Measurements from ENCODE around the gene RBM8A.

RBM8A gene

DNA sequence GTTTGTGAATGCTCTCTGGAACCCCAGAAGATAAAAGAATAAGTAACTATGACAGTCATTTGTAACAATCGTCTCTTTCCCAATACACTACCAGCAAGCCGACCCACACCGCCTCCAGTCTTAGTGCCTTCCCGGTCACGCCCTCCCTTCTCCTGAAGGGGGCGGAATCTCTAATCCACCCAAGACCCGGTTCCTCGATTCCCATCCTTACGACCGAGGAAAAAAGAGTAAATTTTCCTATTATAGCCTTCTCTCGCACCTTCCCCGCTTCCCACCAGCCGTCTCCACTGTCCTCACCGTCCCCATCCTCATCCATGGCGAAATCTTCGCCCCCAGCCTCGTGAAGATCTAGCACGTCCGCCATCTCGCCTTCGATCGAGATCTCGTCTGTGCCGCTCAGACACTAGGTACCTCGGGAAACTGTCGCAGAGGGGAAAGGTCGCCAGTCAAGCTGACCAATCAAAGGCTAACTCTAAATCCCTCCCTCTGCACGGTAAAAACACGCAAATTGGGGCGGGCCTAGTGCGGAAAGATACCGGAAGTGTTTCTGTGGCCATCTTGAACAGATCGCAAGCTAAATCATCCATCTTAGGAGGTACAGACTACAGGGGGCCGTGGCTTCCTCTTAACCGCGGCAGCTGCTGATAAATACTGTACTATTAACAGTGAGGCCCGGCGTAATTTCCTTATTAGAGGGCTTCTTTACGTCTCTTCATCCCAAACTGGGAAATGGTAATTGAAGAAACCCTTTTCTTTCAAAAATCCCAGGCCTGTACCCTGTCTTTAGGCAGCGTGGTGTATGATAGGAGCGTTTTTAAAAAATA, at the start of gene RBM8A:
Gene RBM8A (minus strand): TSS at position 422 of the 824 bp plus-strand sequence. CDS start 58 bp downstream, at position 364.
- Histone ChIP-seq H3K27ac (ENCODE audit: low read length) (peak within 1 kb of the TSS; percentile 99), H3K4me1 (ENCODE audit: control insufficient read depth, low read depth, low read length) (no peaks in the 10 kb centered on the region), H3K36me3 (ENCODE audit: control insufficient read depth, low read depth, low read length) (peaks cover 21% of the 10 kb centered on the region), H3K9ac (ENCODE audit: low read length) (peak within 1 kb of the TSS; percentile 99), H3K27me3 (ENCODE audit: control insufficient read depth, insufficient read depth, low read length) (no peaks in the 10 kb centered on the region), H3K4me3 (ENCODE audit: low read length) (peak within 1 kb of the TSS; percentile 94), H3K9me3 (ENCODE audit: control insufficient read depth, low read depth, low read length) (no peaks in the 10 kb centered on the region)

DNA sequence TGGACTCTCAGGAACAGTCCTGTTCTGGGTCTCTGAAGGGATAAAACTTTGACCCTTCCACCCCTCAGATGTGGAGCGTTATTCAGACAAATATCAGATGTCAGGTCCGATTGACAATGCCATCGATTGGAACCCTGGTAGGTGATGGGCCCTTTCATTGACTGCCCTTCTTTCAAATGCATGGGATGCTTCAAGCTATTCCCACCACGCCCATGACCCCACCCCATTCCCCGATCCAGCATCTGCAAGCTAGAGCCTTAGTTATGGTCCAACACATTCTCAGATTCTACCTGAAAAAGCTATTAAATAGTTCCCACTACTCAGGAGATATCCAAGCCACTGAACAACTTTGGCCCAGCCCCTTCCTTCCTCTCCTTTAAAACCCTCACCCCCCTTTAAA, 49.7 kb upstream of the RBM8A start:
- no peaks in the 10 kb centered on the region for H3K9me3 ChIP-seq (ENCODE audit: control insufficient read depth, low read depth, low read length)
- peaks cover 21% of the 10 kb centered on the region for H3K4me1 ChIP-seq (ENCODE audit: control insufficient read depth, low read depth, low read length)
- no peak overlapping the region for H3K9ac ChIP-seq (ENCODE audit: low read length)
- no peak overlapping the region for H3K27ac ChIP-seq (ENCODE audit: low read length)
- no peaks in the 10 kb centered on the region for H3K27me3 ChIP-seq (ENCODE audit: control insufficient read depth, insufficient read depth, low read length)
- H3K36me3 ChIP-seq (ENCODE audit: control insufficient read depth, low read depth, low read length), result no peaks in the 10 kb centered on the region
- no peak overlapping the region for H3K4me3 ChIP-seq (ENCODE audit: low read length)

DNA sequence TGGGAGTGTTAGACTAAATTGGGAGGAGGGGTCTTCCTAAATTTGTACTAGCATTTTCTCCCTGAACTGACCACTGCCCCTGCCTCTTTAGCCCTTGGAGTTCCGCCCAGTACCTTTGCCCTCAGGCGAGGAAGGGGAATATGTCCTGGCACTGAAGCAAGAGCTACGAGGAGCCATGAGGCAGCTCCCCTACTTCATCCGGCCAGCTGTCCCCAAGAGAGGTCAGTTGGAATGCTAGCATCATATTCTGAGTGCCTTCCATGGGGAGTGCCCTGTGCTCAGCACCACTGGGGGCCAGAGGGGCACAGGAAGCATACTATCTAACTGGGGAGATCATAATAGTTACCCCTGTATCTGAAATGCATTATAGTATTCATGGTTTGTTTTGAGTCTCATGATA, 47.9 kb upstream of the RBM8A start:
- Histone ChIP-seq H3K9me3 (ENCODE audit: control insufficient read depth, low read depth, low read length) (no peaks in the 10 kb centered on the region), H3K4me3 (ENCODE audit: low read length) (no peak overlapping the region), H3K9ac (ENCODE audit: low read length) (no peak overlapping the region), H3K4me1 (ENCODE audit: control insufficient read depth, low read depth, low read length) (peaks cover 21% of the 10 kb centered on the region), H3K27me3 (ENCODE audit: control insufficient read depth, insufficient read depth, low read length) (no peaks in the 10 kb centered on the region), H3K36me3 (ENCODE audit: control insufficient read depth, low read depth, low read length) (no peaks in the 10 kb centered on the region), H3K27ac (ENCODE audit: low read length) (no peak overlapping the region)

DNA sequence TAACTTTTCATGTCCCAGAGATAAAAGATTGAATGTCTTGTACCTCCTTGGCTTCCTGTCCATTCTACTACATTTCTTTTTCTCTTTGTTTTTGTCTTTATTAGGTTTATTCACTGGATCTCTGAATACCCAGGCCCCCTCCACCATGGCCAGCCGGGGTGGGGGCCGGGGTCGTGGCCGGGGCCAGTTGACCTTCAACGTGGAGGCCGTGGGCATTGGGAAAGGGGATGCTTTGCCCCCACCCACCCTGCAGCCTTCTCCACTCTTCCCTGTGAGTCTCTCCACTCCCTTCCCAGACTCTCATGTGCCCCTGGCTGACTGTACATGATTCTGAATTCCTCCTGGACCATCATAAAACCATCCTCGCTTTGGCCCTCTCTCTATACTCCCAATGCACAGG, 47.4 kb upstream of the RBM8A start:
- H3K27ac ChIP-seq (ENCODE audit: low read length), result no peak overlapping the region
- H3K9ac ChIP-seq (ENCODE audit: low read length), result no peak overlapping the region
- H3K4me1 ChIP-seq (ENCODE audit: control insufficient read depth, low read depth, low read length), result peaks cover 21% of the 10 kb centered on the region
- no peak overlapping the region for H3K4me3 ChIP-seq (ENCODE audit: low read length)
- no peaks in the 10 kb centered on the region for H3K9me3 ChIP-seq (ENCODE audit: control insufficient read depth, low read depth, low read length)
- no peaks in the 10 kb centered on the region for H3K27me3 ChIP-seq (ENCODE audit: control insufficient read depth, insufficient read depth, low read length)
- H3K36me3 ChIP-seq (ENCODE audit: control insufficient read depth, low read depth, low read length), result no peaks in the 10 kb centered on the region

DNA sequence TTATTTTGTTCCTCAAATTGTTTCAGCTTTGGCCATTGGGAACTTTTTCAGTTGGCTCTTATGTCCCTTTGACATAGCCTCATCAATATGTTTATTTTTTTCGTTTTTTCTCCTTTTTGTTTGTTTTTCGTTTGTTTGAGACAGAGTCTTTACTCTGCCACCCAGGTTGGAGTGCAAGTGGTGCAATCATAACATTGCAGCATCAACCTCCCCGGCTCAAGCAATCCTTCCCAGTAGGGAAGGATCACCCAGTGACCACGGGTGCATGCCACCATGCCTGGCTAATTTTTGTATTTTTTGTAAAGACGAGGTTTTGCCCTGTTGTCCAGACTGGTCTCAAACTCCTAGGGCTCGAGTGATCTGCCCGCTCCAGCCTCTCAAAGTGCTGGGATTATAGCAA, 45.3 kb upstream of the RBM8A start:
- H3K27me3 ChIP-seq (ENCODE audit: control insufficient read depth, insufficient read depth, low read length), result no peaks in the 10 kb centered on the region
- H3K36me3 ChIP-seq (ENCODE audit: control insufficient read depth, low read depth, low read length), result no peaks in the 10 kb centered on the region
- H3K9me3 ChIP-seq (ENCODE audit: control insufficient read depth, low read depth, low read length), result no peaks in the 10 kb centered on the region
- no peak overlapping the region for H3K27ac ChIP-seq (ENCODE audit: low read length)
- H3K4me3 ChIP-seq (ENCODE audit: low read length), result no peak overlapping the region
- H3K9ac ChIP-seq (ENCODE audit: low read length), result no peak overlapping the region
- peaks cover 4% of the 10 kb centered on the region for H3K4me1 ChIP-seq (ENCODE audit: control insufficient read depth, low read depth, low read length)

DNA sequence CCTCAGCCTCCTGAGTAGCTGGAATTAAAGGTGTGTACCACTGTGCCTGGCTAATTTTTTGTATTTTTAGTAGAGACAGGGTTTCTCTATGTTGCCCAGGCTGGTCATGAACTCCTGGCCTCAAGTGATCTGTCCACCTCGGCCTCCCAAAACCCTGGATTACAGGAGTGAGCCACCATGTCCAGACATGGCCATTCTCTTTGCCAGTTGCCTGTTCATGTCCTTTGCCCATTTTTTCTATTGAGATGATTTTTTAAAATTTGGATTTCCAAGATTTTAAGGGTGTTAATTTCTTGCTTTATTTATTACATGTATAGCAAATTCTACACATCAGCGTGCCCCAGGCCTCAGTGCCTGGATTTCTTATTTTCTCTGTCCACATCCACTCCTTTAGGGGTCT, 40.0 kb upstream of the RBM8A start:
- no peak overlapping the region for H3K9ac ChIP-seq (ENCODE audit: low read length)
- H3K27ac ChIP-seq (ENCODE audit: low read length), result no peak overlapping the region
- peaks cover 20% of the 10 kb centered on the region for H3K27me3 ChIP-seq (ENCODE audit: control insufficient read depth, insufficient read depth, low read length)
- no peaks in the 10 kb centered on the region for H3K36me3 ChIP-seq (ENCODE audit: control insufficient read depth, low read depth, low read length)
- H3K4me3 ChIP-seq (ENCODE audit: low read length), result no peak overlapping the region
- H3K4me1 ChIP-seq (ENCODE audit: control insufficient read depth, low read depth, low read length), result peaks cover 11% of the 10 kb centered on the region
- no peaks in the 10 kb centered on the region for H3K9me3 ChIP-seq (ENCODE audit: control insufficient read depth, low read depth, low read length)

DNA sequence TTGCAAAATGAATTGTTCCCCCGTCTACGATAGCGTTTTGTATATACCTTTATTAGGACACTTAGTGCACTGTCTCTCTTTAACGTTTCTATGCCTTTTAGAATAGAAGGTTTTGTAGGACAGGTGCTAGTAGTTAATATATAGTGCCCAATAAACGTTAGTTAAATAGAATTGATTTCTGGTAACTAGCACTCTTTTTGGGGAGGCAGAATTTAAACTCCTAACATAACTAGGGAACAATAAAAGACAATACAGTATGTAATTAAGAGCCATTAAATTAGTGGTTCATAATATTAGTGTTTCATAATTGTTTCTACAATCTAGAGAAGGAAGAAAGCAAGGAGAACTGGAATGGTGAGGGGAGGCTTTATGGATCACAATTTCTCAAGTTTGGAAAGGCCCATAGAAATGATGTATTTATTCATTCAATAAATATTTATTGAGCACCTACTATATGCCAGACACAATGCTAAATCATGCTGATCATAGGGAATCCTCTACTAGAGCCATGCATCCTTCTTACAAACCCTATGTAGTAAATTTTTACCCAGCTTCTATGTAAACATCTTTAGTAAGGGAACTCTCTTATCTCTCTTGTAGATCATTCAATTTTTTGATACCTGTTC, 37.9 kb upstream of the RBM8A start:
- no peaks in the 10 kb centered on the region for H3K36me3 ChIP-seq (ENCODE audit: control insufficient read depth, low read depth, low read length)
- H3K4me1 ChIP-seq (ENCODE audit: control insufficient read depth, low read depth, low read length), result peaks cover 11% of the 10 kb centered on the region
- no peaks in the 10 kb centered on the region for H3K9me3 ChIP-seq (ENCODE audit: control insufficient read depth, low read depth, low read length)
- H3K4me3 ChIP-seq (ENCODE audit: low read length), result peak overlapping the region; percentile 71
- H3K27me3 ChIP-seq (ENCODE audit: control insufficient read depth, insufficient read depth, low read length), result peaks cover 37% of the 10 kb centered on the region
- H3K9ac ChIP-seq (ENCODE audit: low read length), result peak overlapping the region; percentile 8
- H3K27ac ChIP-seq (ENCODE audit: low read length), result no peak overlapping the region

DNA sequence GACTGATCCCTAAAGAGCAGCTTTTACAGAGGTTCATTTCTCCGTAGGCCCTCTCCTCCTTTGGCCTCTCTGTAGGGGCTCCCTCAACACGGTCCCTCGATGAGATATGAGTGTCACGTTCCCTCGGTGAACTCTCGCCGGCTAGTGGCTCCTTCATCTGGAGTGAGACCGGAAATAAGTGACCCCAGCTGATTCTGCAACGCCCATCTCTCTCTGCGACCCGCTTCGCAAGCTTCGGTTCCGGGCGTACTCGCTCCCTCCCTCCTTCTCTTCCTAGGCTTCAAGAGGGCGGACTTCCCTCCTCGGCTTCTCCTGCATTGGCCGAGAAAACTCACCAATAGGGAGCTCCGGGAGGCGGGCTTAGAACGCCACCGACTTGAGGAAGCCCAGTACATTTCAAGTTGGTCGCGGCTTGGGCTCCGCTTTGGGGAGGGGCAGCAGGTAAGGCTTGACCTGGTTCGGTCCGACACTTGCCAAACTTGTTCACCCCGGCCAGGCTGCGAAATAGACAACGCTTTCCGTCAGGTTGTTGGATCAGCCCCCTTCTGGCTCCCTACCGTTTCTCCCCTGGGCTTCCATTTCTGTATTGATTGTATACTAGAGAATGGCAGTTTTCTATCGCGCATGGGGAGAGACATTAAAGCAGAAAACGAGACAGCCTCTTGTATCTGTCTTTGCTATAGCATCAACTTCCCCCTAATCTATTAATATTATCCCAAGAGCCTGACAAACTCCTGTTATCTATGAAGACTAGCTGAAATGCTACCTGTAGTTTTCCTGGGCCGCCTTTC, 37.2 kb upstream of the RBM8A start, which contains the start of the genes ANKRD34A and POLR3GL:
Gene ANKRD34A (minus strand): TSS at position 248 of the 791 bp plus-strand sequence. CDS start 2,816 bp downstream, outside the sequence.
Gene POLR3GL (plus strand): TSS at position 363 of the 791 bp plus-strand sequence. CDS start 10,176 bp downstream, outside the sequence.
- Histone ChIP-seq H3K4me3 (ENCODE audit: low read length) (peak within 1 kb of the TSS; percentile 71), H3K36me3 (ENCODE audit: control insufficient read depth, low read depth, low read length) (no peaks in the 10 kb centered on the region), H3K9ac (ENCODE audit: low read length) (peak within 1 kb of the TSS; percentile 8), H3K9me3 (ENCODE audit: control insufficient read depth, low read depth, low read length) (no peaks in the 10 kb centered on the region), H3K27ac (ENCODE audit: low read length) (no peak within 1 kb of the TSS), H3K27me3 (ENCODE audit: control insufficient read depth, insufficient read depth, low read length) (peaks cover 45% of the 10 kb centered on the region), H3K4me1 (ENCODE audit: control insufficient read depth, low read depth, low read length) (peaks cover 11% of the 10 kb centered on the region)

DNA sequence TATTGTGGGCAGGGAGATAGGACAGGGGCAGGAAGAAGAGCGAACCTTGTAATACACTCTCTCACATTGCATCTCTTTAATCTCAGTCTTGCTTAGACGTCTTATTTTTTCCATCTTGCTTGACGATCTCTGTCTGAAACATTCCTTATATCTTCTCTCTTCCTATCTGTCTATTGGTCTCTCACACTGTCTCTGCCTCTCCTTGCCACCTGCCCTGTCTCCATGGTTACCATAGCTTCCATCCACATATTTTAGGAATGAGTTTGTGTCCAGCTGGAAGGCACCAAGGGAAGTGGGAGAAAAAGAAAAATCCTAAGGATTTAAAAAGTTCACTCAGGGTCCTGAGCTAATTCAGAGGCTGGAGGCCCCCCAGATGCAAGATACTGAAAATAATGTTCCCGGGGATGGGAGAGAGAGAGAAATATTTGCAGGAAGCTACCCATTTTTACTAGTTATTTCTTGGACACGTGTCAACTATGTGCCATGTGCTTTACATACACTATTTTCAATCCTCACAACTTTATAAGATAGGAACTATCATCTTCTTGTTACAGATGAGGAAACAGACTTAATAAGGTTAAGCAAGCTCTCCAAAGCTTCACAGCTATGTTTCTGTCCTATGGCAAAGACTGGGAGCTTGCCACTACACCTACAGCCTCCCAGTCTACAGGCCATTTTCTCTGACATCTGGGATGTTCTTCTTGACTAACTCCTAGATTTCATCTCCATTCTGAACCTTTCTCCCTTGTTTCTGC, 36.2 kb upstream of the RBM8A start:
- peak overlapping the region; percentile 71 for H3K4me3 ChIP-seq (ENCODE audit: low read length)

DNA sequence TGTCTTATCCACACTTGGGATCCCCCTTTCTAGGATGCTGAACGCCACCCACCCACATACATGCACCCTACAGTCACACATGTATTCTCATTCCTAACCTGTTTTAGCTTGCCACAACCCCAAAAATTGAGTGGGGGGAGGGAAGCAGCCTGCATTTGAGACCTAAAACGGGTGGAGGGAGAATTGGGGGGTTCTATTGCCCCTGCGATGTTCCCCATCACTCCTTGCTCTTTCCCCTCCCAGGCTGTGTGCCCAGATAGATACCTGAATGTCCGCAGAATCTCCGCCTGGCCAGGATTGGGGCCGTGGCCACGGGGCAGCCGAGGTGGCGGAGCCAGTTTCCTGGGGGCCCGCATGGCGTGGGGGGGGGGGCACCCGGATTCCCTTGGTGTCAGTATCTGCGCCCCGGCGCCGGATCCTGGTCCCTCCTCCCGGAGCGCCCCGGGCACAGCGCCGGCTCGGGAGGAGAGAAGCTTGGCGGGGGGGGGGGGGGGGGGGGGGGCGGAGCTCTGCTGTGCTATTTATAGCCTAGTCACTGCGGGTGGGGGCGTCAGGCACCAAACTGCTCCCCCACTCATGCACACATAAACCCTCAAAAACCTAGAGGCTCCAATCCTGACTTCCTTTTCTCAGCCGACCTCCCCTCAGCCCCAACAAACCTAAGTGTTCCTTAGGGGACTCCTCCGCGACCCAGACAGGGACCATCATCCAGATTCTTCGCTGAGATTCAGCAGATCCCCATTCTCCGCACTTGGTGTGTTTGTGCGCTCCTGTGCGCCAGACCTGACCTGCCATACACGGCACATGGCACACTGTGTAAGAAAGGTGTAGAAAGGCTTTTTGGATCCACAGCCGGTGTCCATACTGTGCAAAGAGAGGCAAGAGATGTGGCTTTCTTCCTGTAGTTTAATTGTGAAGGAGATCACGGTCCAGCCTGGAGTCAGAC, 35.1 kb upstream of the RBM8A start:
- H3K4me1 ChIP-seq (ENCODE audit: control insufficient read depth, low read depth, low read length), result peaks cover 16% of the 10 kb centered on the region
- peaks cover 59% of the 10 kb centered on the region for H3K27me3 ChIP-seq (ENCODE audit: control insufficient read depth, insufficient read depth, low read length)
- no peaks in the 10 kb centered on the region for H3K9me3 ChIP-seq (ENCODE audit: control insufficient read depth, low read depth, low read length)
- H3K36me3 ChIP-seq (ENCODE audit: control insufficient read depth, low read depth, low read length), result no peaks in the 10 kb centered on the region
- H3K9ac ChIP-seq (ENCODE audit: low read length), result no peak overlapping the region
- H3K27ac ChIP-seq (ENCODE audit: low read length), result no peak overlapping the region
- H3K4me3 ChIP-seq (ENCODE audit: low read length), result peak overlapping the region; percentile 84

More for the DNA sequence above, 36.2 kb upstream of the RBM8A start:
- H3K4me1 ChIP-seq (ENCODE audit: control insufficient read depth, low read depth, low read length), result peaks cover 11% of the 10 kb centered on the region
- no peaks in the 10 kb centered on the region for H3K36me3 ChIP-seq (ENCODE audit: control insufficient read depth, low read depth, low read length)
- peaks cover 55% of the 10 kb centered on the region for H3K27me3 ChIP-seq (ENCODE audit: control insufficient read depth, insufficient read depth, low read length)
- H3K27ac ChIP-seq (ENCODE audit: low read length), result no peak overlapping the region
- H3K9ac ChIP-seq (ENCODE audit: low read length), result no peak overlapping the region
- H3K9me3 ChIP-seq (ENCODE audit: control insufficient read depth, low read depth, low read length), result no peaks in the 10 kb centered on the region
